WI38 (cell line): ENCODE data around the gene DLGAP1.

ENCODE experiments used
- H3K4me3 ChIP-seq: 2 replicates; pipeline ENCODE4 v1.5.1; 2011; ENCODE audit warnings: low read depth, mild to moderate bottlenecking, control low read depth, low read length
- TF ChIP-seq, protein P1 (sequence below): IDR thresholded peaks from 2 replicates; pipeline ENCODE4 v1.5.1; 2012; ENCODE audit warnings: low read depth, mild to moderate bottlenecking, control low read depth, low read length

DLGAP1 gene

GRCh38 chr18:3867864-3868311 lies 587.2 kb downstream of the DLGAP1 start:
- TF ChIP-seq, protein P1, sequence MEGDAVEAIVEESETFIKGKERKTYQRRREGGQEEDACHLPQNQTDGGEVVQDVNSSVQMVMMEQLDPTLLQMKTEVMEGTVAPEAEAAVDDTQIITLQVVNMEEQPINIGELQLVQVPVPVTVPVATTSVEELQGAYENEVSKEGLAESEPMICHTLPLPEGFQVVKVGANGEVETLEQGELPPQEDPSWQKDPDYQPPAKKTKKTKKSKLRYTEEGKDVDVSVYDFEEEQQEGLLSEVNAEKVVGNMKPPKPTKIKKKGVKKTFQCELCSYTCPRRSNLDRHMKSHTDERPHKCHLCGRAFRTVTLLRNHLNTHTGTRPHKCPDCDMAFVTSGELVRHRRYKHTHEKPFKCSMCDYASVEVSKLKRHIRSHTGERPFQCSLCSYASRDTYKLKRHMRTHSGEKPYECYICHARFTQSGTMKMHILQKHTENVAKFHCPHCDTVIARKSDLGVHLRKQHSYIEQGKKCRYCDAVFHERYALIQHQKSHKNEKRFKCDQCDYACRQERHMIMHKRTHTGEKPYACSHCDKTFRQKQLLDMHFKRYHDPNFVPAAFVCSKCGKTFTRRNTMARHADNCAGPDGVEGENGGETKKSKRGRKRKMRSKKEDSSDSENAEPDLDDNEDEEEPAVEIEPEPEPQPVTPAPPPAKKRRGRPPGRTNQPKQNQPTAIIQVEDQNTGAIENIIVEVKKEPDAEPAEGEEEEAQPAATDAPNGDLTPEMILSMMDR = no peak
- no peak overlapping the region for H3K4me3 ChIP-seq

GRCh38 chr18:3867236-3867635 lies 587.9 kb downstream of the DLGAP1 start:
- TF ChIP-seq, protein P1 = no peak
- H3K4me3 ChIP-seq = no peak overlapping the region

DNA sequence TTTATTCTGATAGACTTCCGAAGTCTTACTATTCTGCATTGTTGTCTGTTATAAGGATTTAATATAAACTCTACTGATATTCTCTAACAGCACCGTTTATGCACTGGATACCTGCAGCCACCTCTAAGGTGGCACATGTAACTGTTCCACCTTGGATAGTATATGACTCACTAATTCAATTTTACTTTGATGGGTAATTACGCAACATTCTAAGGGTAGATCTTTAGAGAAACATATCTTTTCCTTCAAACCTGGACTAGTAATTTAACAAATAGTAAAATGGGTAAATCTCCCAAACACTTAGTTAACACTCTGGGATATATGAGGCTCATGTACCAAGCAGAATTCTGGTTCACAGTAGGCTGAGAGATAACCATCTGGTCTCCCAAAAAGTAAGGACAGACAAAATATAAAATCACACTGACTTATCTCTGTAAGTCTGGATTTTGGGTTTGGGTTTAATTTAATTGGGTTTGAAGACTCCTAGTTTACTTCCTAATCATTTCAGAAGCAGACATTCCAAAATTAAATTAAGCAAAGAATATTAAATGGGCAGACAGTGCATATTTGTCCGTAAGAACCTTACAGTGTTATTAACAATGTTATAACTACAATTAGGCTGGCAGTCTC lies 590.3 kb downstream of the DLGAP1 start:
- H3K4me3 ChIP-seq = no peak overlapping the region
- TF ChIP-seq, protein P1 = no peak

DNA sequence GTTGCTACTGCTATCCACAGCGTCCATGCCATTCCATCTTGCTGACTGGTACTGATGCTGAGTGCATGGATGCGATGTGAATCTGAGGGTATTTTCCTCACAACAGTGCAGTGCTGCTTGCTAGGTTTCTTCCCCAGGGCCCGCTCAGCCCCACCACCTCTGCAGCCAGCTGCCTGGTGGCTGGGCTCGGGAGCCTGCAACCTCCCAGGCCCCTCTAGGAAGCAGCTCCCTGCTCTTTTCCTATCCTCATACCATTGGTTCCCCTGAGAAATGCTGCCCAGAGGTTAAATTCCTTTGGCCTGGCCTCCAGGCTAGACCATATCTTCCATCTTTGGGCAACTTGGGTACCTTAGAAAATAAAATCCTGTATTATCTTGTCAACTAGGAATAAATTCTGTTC lies 591.5 kb downstream of the DLGAP1 start:
- TF ChIP-seq, protein P1 = no peak
- H3K4me3 ChIP-seq = no peak overlapping the region

DNA sequence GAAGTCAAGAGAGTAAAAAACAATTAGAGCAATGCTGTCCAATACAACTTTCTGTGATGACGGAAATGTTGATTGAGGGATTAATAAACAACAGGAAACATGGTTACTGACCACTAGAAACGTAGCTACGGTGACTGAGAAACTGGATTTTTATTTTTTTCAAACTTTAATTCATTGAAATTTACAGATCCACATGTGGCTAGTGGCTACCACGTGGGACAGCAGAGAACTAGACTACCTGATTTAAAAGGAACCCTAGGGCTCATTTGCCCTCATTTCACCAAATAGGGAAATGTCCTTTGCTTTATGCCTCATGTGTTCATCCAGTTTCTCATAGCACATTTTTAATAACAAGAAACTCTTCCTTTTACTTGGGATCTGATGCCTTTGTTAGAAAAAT lies 592.1 kb downstream of the DLGAP1 start:
- TF ChIP-seq, protein P1 = no peak
- no peak overlapping the region for H3K4me3 ChIP-seq

DNA sequence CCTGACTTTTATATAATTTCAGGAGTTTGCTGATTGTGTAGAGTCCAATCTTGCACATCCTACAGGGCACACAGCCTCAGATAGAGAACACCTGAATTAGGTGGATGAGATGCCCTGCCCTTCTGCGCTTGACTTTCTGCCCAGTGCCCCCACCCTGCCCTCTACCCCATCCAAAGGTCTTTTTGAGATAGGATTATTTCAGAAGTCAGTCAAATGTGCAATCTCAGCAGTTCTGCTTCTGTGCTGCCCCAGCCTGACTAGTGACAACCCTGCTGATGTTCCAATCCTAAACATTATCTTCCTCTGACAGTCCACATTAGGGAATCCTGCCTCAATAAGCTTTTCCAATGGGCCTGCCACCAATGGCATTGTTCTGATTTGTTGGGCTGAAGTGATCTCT lies 593.6 kb downstream of the DLGAP1 start:
- TF ChIP-seq, protein P1 = no peak

DNA sequence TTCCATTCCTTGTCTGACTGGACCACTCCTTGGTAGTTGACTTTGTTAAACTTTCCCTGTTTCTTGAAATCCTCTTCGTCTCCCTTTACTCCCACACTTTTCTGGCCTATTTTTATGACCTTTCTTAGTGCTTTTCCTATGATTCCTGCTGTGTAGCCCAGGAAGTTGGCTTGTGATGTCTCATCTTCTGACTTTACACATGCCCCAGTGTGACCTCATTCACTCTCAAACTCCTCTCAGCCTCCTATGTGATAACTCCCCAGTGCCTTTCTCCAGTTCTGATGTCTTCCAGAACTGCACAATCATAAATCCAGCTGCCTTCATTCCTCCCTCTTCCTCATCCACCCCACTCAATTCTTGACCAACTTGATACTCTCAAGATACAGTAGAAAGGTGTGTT lies 597.6 kb downstream of the DLGAP1 start:
- TF ChIP-seq, protein P1 = no peak
- H3K4me3 ChIP-seq = no peak overlapping the region

More for the DNA sequence above, 593.6 kb downstream of the DLGAP1 start:
- H3K4me3 ChIP-seq = no peak overlapping the region
